HG03457 (cell line): Measurements from ENCODE around the gene GDA.

Experiments
- ATAC-seq: cut with Tn5 transposase; IDR thresholded peaks from one replicate; pipeline ENCODE4 v1.9.1; 2021; ENCODE audit warnings: moderate number of reproducible peaks; ENCODE audit not compliant: unreplicated experiment

The GDA gene

GRCh38 chr9:72150127-72150526 is 887 bp downstream of the GDA start:
- ATAC-seq, result no peak

GRCh38 chr9:72150661-72151060 is 1.4 kb downstream of the GDA start:
- ATAC-seq, result no peak

- no peak for ATAC-seq
Observed at GRCh38 chr9:72151104-72151503, 1.9 kb downstream of the GDA start.

GRCh38 chr9:72154468-72155285 is 5.4 kb downstream of the GDA start:
- ATAC-seq, result peak; percentile 89

- ATAC-seq, result no peak
Observed at GRCh38 chr9:72155301-72155700, 6.1 kb downstream of the GDA start.

GRCh38 chr9:72156586-72156985 is 7.3 kb downstream of the GDA start:
- no peak for ATAC-seq

GRCh38 chr9:72158680-72159079 is 9.4 kb downstream of the GDA start:
- ATAC-seq, result no peak

- ATAC-seq, result no peak
Observed at GRCh38 chr9:72160446-72161123, 11.3 kb downstream of the GDA start.

GRCh38 chr9:72165326-72165725 is 16.1 kb downstream of the GDA start:
- no peak for ATAC-seq

- no peak for ATAC-seq
Observed at GRCh38 chr9:72165821-72166547, 16.7 kb downstream of the GDA start.

- ATAC-seq, result no peak
Observed at GRCh38 chr9:72168075-72168474, 18.8 kb downstream of the GDA start.

GRCh38 chr9:72169178-72169577 is 19.9 kb downstream of the GDA start:
- no peak for ATAC-seq

- ATAC-seq, result no peak
Observed at GRCh38 chr9:72173080-72173479, 23.8 kb downstream of the GDA start.

GRCh38 chr9:72185561-72185960 is 36.3 kb downstream of the GDA start:
- no peak for ATAC-seq

GRCh38 chr9:72187121-72187695 is 38.0 kb downstream of the GDA start:
- ATAC-seq, result no peak

GRCh38 chr9:72188232-72188631 is 39.0 kb downstream of the GDA start:
- ATAC-seq, result no peak

- peak; percentile 97 for ATAC-seq
Observed at GRCh38 chr9:72193478-72193881, 44.2 kb downstream of the GDA start.

GRCh38 chr9:72199238-72199637 is 50.0 kb downstream of the GDA start:
- ATAC-seq, result no peak

- no peak for ATAC-seq
Observed at GRCh38 chr9:72200452-72200851, 51.2 kb downstream of the GDA start.

- ATAC-seq, result no peak
Observed at GRCh38 chr9:72202009-72202408, 52.8 kb downstream of the GDA start.

- ATAC-seq, result peak; percentile 35
Observed at GRCh38 chr9:72203205-72203803, 54.1 kb downstream of the GDA start.
